ENCODE results near the gene FAM210B. TPM values are rescaled to one million over a fixed set of nuclear protein-coding genes. Genes with fewer than 3 reads are reported as not detected.

The FAM210B gene
- total and polyA plus RNA-seq, 9 of the 15 experiments (the other 6 are each of a cell fraction or from before 2014, with no cell fraction given) = 12.1 to 87.3 (median 47.6) TPM

DNA sequence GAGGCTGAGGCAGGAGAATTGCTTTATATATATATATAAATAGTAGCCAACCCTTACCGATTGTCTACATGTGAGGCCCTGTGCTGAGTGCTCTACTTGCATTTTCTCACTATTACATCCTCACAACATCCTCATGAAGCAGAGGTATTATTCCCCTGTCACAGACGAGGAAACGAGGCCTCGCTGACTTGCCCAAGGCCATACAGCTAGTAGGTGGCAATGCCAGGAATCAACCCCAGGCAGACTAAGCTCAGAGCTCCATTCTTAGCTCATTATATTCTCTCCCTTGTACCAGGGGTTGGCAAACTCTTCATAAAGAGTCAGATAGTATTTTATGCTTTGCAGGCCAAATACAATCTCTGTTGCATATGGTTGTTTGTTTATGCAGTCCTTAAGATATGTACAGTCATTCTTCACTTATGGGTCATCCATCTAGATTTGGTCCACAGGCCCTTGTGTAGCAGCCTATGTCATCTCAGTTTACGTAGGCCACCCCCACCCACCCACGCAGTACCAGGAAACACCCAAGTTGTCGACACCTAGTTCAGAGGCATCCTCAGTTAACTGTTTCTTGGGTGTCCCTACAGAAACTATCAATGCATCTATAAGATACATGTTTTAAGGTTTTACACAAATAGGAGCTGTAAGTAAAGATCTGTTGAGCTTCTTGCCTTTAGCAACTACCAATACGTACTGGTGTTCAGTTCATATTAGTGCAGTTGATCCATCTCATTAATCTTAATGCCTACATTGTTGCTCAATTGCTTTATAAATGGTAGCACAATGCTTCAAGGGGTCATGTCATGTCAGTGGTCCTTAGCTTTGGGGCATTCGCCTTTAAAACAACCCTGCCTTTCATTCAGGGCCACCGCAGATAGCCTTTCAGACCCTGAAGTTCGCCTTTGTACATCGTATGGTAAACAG is 56.3 kb downstream of the FAM210B start (continued):
- TF ChIP-seq, protein P1, sequence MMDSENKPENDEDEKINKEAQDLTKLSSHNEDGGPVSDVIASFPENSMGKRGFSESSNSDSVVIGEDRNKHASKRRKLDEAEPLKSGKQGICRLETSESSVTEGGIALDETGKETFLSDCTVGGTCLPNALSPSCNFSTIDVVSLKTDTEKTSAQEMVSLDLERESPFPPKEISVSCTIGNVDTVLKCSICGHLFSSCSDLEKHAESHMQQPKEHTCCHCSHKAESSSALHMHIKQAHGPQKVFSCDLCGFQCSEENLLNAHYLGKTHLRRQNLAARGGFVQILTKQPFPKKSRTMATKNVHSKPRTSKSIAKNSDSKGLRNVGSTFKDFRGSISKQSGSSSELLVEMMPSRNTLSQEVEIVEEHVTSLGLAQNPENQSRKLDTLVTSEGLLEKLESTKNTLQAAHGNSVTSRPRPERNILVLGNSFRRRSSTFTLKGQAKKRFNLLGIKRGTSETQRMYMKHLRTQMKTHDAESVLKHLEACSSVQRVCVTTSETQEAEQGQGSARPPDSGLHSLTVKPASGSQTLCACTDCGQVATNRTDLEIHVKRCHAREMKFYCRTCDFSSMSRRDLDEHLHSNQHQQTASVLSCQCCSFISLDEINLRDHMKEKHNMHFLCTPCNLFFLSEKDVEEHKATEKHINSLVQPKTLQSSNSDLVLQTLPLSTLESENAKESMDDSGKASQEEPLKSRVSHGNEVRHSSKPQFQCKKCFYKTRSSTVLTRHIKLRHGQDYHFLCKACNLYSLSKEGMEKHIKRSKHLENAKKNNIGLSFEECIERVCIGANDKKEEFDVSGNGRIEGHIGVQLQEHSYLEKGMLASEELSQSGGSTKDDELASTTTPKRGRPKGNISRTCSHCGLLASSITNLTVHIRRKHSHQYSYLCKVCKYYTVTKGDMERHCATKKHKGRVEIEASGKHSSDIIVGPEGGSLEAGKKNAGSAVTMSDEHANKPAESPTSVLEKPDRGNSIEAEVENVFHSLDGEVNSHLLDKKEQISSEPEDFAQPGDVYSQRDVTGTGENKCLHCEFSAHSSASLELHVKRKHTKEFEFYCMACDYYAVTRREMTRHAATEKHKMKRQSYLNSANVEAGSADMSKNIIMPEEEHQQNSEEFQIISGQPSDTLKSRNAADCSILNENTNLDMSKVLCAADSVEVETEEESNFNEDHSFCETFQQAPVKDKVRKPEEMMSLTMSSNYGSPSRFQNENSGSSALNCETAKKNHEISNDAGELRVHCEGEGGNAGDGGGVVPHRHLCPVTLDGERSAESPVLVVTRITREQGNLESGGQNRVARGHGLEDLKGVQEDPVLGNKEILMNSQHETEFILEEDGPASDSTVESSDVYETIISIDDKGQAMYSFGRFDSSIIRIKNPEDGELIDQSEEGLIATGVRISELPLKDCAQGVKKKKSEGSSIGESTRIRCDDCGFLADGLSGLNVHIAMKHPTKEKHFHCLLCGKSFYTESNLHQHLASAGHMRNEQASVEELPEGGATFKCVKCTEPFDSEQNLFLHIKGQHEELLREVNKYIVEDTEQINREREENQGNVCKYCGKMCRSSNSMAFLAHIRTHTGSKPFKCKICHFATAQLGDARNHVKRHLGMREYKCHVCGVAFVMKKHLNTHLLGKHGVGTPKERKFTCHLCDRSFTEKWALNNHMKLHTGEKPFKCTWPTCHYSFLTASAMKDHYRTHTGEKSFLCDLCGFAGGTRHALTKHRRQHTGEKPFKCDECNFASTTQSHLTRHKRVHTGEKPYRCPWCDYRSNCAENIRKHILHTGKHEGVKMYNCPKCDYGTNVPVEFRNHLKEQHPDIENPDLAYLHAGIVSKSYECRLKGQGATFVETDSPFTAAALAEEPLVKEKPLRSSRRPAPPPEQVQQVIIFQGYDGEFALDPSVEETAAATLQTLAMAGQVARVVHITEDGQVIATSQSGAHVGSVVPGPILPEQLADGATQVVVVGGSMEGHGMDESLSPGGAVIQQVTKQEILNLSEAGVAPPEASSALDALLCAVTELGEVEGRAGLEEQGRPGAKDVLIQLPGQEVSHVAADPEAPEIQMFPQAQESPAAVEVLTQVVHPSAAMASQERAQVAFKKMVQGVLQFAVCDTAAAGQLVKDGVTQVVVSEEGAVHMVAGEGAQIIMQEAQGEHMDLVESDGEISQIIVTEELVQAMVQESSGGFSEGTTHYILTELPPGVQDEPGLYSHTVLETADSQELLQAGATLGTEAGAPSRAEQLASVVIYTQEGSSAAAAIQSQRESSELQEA (IDR thresholded peaks at IDR 0.05; ENCODE audit: low read depth) = no peak
- TF ChIP-seq, protein P2, sequence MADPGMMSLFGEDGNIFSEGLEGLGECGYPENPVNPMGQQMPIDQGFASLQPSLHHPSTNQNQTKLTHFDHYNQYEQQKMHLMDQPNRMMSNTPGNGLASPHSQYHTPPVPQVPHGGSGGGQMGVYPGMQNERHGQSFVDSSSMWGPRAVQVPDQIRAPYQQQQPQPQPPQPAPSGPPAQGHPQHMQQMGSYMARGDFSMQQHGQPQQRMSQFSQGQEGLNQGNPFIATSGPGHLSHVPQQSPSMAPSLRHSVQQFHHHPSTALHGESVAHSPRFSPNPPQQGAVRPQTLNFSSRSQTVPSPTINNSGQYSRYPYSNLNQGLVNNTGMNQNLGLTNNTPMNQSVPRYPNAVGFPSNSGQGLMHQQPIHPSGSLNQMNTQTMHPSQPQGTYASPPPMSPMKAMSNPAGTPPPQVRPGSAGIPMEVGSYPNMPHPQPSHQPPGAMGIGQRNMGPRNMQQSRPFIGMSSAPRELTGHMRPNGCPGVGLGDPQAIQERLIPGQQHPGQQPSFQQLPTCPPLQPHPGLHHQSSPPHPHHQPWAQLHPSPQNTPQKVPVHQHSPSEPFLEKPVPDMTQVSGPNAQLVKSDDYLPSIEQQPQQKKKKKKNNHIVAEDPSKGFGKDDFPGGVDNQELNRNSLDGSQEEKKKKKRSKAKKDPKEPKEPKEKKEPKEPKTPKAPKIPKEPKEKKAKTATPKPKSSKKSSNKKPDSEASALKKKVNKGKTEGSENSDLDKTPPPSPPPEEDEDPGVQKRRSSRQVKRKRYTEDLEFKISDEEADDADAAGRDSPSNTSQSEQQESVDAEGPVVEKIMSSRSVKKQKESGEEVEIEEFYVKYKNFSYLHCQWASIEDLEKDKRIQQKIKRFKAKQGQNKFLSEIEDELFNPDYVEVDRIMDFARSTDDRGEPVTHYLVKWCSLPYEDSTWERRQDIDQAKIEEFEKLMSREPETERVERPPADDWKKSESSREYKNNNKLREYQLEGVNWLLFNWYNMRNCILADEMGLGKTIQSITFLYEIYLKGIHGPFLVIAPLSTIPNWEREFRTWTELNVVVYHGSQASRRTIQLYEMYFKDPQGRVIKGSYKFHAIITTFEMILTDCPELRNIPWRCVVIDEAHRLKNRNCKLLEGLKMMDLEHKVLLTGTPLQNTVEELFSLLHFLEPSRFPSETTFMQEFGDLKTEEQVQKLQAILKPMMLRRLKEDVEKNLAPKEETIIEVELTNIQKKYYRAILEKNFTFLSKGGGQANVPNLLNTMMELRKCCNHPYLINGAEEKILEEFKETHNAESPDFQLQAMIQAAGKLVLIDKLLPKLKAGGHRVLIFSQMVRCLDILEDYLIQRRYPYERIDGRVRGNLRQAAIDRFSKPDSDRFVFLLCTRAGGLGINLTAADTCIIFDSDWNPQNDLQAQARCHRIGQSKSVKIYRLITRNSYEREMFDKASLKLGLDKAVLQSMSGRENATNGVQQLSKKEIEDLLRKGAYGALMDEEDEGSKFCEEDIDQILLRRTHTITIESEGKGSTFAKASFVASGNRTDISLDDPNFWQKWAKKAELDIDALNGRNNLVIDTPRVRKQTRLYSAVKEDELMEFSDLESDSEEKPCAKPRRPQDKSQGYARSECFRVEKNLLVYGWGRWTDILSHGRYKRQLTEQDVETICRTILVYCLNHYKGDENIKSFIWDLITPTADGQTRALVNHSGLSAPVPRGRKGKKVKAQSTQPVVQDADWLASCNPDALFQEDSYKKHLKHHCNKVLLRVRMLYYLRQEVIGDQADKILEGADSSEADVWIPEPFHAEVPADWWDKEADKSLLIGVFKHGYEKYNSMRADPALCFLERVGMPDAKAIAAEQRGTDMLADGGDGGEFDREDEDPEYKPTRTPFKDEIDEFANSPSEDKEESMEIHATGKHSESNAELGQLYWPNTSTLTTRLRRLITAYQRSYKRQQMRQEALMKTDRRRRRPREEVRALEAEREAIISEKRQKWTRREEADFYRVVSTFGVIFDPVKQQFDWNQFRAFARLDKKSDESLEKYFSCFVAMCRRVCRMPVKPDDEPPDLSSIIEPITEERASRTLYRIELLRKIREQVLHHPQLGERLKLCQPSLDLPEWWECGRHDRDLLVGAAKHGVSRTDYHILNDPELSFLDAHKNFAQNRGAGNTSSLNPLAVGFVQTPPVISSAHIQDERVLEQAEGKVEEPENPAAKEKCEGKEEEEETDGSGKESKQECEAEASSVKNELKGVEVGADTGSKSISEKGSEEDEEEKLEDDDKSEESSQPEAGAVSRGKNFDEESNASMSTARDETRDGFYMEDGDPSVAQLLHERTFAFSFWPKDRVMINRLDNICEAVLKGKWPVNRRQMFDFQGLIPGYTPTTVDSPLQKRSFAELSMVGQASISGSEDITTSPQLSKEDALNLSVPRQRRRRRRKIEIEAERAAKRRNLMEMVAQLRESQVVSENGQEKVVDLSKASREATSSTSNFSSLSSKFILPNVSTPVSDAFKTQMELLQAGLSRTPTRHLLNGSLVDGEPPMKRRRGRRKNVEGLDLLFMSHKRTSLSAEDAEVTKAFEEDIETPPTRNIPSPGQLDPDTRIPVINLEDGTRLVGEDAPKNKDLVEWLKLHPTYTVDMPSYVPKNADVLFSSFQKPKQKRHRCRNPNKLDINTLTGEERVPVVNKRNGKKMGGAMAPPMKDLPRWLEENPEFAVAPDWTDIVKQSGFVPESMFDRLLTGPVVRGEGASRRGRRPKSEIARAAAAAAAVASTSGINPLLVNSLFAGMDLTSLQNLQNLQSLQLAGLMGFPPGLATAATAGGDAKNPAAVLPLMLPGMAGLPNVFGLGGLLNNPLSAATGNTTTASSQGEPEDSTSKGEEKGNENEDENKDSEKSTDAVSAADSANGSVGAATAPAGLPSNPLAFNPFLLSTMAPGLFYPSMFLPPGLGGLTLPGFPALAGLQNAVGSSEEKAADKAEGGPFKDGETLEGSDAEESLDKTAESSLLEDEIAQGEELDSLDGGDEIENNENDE (IDR thresholded peaks at IDR 0.05; ENCODE audit: low read depth, low read length) = no peak
- TF ChIP-seq ZC3H8 (IDR thresholded peaks at IDR 0.05) (no peak), CXXC5 (CRISPR knock-in tag; IDR thresholded peaks at IDR 0.05) (peak; percentile 42; the same call in 1 of the 2 replicates), ARID2 (IDR thresholded peaks at IDR 0.05) (no peak), KLF16 (IDR thresholded peaks at IDR 0.05) (no peak), KLF1 (tag; IDR thresholded peaks at IDR 0.05) (no peak), CHCHD3 (CRISPR knock-in tag; IDR thresholded peaks at IDR 0.05) (no peak)
